DMS153 treated with DMSO at 0.1 percent for 48 hours (cell line): ENCODE results near the gene JAKMIP3.

ENCODE experiments used
- DNase-seq: peaks from one replicate; lab custom pipeline; 2025; ENCODE audit not compliant: unreplicated experiment; lab: John Stamatoyannopoulos, UW

The JAKMIP3 gene

GRCh38 chr10:132109341-132110110 is 43.8 kb downstream of the JAKMIP3 start:
- no peak for DNase-seq

GRCh38 chr10:132110111-132110521 is 44.4 kb downstream of the JAKMIP3 start:
- DNase-seq: no peak

GRCh38 chr10:132110713-132111112 is 45.0 kb downstream of the JAKMIP3 start:
- no peak for DNase-seq

- no peak for DNase-seq
Observed at GRCh38 chr10:132111121-132111731, 45.5 kb downstream of the JAKMIP3 start.

- DNase-seq: no peak
Observed at GRCh38 chr10:132111871-132112341, 46.2 kb downstream of the JAKMIP3 start.

- DNase-seq: no peak
Observed at GRCh38 chr10:132112611-132113010, 46.9 kb downstream of the JAKMIP3 start.

- no peak for DNase-seq
Observed at GRCh38 chr10:132113206-132113605, 47.5 kb downstream of the JAKMIP3 start.

- no peak for DNase-seq
Observed at GRCh38 chr10:132113766-132114365, 48.1 kb downstream of the JAKMIP3 start.

- DNase-seq: no peak
Observed at GRCh38 chr10:132114953-132115520, 49.3 kb downstream of the JAKMIP3 start.
